BLaER1 treated with 17β-estradiol and CSF1 and Interleukin-3, amounts not matched to agents 10 nM and 100 nM (cell line): ENCODE measurements around the gene CD36.
A peak's percentile ranks its signal among the peaks of the same experiment; 100 is the strongest.

ENCODE experiments used
- H3K27ac ChIP-seq, 11 experiments: shearing (Covaris generic); formaldehyde crosslinking; 2 replicates each; pipeline ENCODE4 v1.8.1; 2022
- H3K27me3 ChIP-seq, 11 experiments: shearing (Covaris generic); formaldehyde crosslinking; 2 replicates each; pipeline ENCODE4 v1.8.1; 2022
- H3K36me3 ChIP-seq, 11 experiments: shearing (Covaris generic); formaldehyde crosslinking; 2 replicates each; pipeline ENCODE4 v1.8.1; 2022
- H3K4me1 ChIP-seq, 10 experiments: shearing (Covaris generic); formaldehyde crosslinking; 2 replicates each; pipeline ENCODE4 v1.8.1; 2022
- H3K4me2 ChIP-seq, 11 experiments: shearing (Covaris generic); formaldehyde crosslinking; 2 replicates each; pipeline ENCODE4 v1.8.1; 2022
- H3K4me3 ChIP-seq, 10 experiments: shearing (Covaris generic); formaldehyde crosslinking; 2 replicates each; pipeline ENCODE4 v1.8.1; 2022
- H3K9ac ChIP-seq, 11 experiments: shearing (Covaris generic); formaldehyde crosslinking; 2 replicates each; pipeline ENCODE4 v1.8.1; 2022
- H3K9me3 ChIP-seq, 11 experiments: shearing (Covaris generic); formaldehyde crosslinking; replicated peaks in 1 of 11; 2 replicates each; pipeline ENCODE4 v1.8.1; 2022
- H4K20me1 ChIP-seq, 11 experiments: shearing (Covaris generic); formaldehyde crosslinking; 2 replicates each; pipeline ENCODE4 v1.8.1; 2022
- Cebpa-rat ChIP-seq, 11 experiments: shearing (Covaris generic); IDR thresholded peaks; 2 replicates each; pipeline ENCODE4 v1.8.1; 2022

Gene CD36

GRCh38 chr7:80637911-80638765 lies at the start of gene CD36:
TSS of gene CD36 (plus strand) at chr7:80638642. CDS start at chr7:80646741, 8,099 bp downstream.
- TF ChIP-seq Cebpa-rat (IDR thresholded peaks at IDR 0.05): 0 out of 22 replicates have a peak, but pooled peaks of 1 of the 11 experiments have one; percentile 13
- H3K36me3 ChIP-seq: no peaks in the 10 kb centered on the region
- H3K4me2 ChIP-seq: peak within 1 kb of the TSS in 6 of 11 experiments; percentile 39 to 84 (median 72); a peak in 12 of 22 replicates
- H3K27me3 ChIP-seq: no peaks in the 10 kb centered on the region
- H3K9me3 ChIP-seq: peaks cover 0 to 24% (median 4%) of the 10 kb centered on the region in 11 experiments; a peak in 7 of 22 replicates
- peak within 1 kb of the TSS in 4 of 10 experiments; percentile 52 to 59 (median 56); a peak in 7 of 20 replicates for H3K4me3 ChIP-seq
- H3K27ac ChIP-seq: peak within 1 kb of the TSS in 8 of 11 experiments; percentile 13 to 87 (median 78); a peak in 13 of 22 replicates
- peaks cover 0 to 18% (median 0%) of the 10 kb centered on the region in 11 experiments; a peak in 2 of 22 replicates for H4K20me1 ChIP-seq
- peaks cover 0 to 78% (median 14%) of the 10 kb centered on the region in 10 experiments; a peak in 11 of 20 replicates for H3K4me1 ChIP-seq
- peak within 1 kb of the TSS in 6 of 11 experiments; percentile 15 to 78 (median 62); a peak in 11 of 22 replicates for H3K9ac ChIP-seq

- Histone ChIP-seq H3K9ac (peak overlapping the region in 1 of 11 experiments; percentile 1; a peak in 1 of 22 replicates), H3K9me3 (no peaks in the 10 kb centered on the region), H3K27ac (peak overlapping the region in 7 of 11 experiments; percentile 5 to 57 (median 49); a peak in 10 of 22 replicates), H4K20me1 (no peaks in the 10 kb centered on the region), H3K4me1 (peaks cover 13 to 39% (median 34%) of the 10 kb centered on the region in 10 experiments), H3K4me2 (peak overlapping the region; percentile 8 to 72 (median 57); a peak in 20 of 22 replicates), H3K36me3 (no peaks in the 10 kb centered on the region), H3K27me3 (no peaks in the 10 kb centered on the region), H3K4me3 (no peak overlapping the region)
- no peak for TF ChIP-seq Cebpa-rat (IDR thresholded peaks at IDR 0.05)
Measured at GRCh38 chr7:80589631-80590030, 48.8 kb upstream of the CD36 start.

- Histone ChIP-seq H3K27ac (peak overlapping the region in 4 of 11 experiments; percentile 1 to 41 (median 16); a peak in 5 of 22 replicates), H3K27me3 (no peaks in the 10 kb centered on the region), H3K4me2 (peak overlapping the region; percentile 16 to 73 (median 49); a peak in 15 of 22 replicates), H3K4me3 (no peak overlapping the region), H3K9ac (no peak overlapping the region), H3K36me3 (no peaks in the 10 kb centered on the region), H4K20me1 (no peaks in the 10 kb centered on the region), H3K9me3 (no peaks in the 10 kb centered on the region), H3K4me1 (peaks cover 13 to 36% (median 30%) of the 10 kb centered on the region in 10 experiments)
- no peak for TF ChIP-seq Cebpa-rat (IDR thresholded peaks at IDR 0.05)
Measured at GRCh38 chr7:80591654-80592053, 46.8 kb upstream of the CD36 start.

GRCh38 chr7:80593869-80594586 lies 44.4 kb upstream of the CD36 start:
- H3K9ac ChIP-seq: no peak overlapping the region
- no peaks in the 10 kb centered on the region for H4K20me1 ChIP-seq
- H3K4me3 ChIP-seq: no peak overlapping the region
- H3K4me1 ChIP-seq: peaks cover 5 to 29% (median 25%) of the 10 kb centered on the region in 10 experiments
- no peaks in the 10 kb centered on the region for H3K27me3 ChIP-seq
- H3K4me2 ChIP-seq: no peak overlapping the region
- no peak overlapping the region for H3K27ac ChIP-seq
- H3K36me3 ChIP-seq: no peaks in the 10 kb centered on the region
- H3K9me3 ChIP-seq: no peaks in the 10 kb centered on the region
- TF ChIP-seq Cebpa-rat (IDR thresholded peaks at IDR 0.05): no peak

- no peak for TF ChIP-seq Cebpa-rat (IDR thresholded peaks at IDR 0.05)
- Histone ChIP-seq H3K9ac (no peak overlapping the region), H3K4me1 (no peaks in the 10 kb centered on the region), H3K27me3 (no peaks in the 10 kb centered on the region), H3K4me2 (no peak overlapping the region), H3K9me3 (no peaks in the 10 kb centered on the region), H3K36me3 (no peaks in the 10 kb centered on the region), H3K27ac (no peak overlapping the region), H4K20me1 (no peaks in the 10 kb centered on the region), H3K4me3 (no peak overlapping the region)
Measured at GRCh38 chr7:80596933-80597517, 41.4 kb upstream of the CD36 start.

GRCh38 chr7:80597875-80598274 lies 40.6 kb upstream of the CD36 start:
- no peak overlapping the region for H3K4me2 ChIP-seq
- no peaks in the 10 kb centered on the region for H3K9me3 ChIP-seq
- no peak overlapping the region for H3K4me3 ChIP-seq
- no peak overlapping the region for H3K27ac ChIP-seq
- no peaks in the 10 kb centered on the region for H3K36me3 ChIP-seq
- no peaks in the 10 kb centered on the region for H3K4me1 ChIP-seq
- H3K9ac ChIP-seq: no peak overlapping the region
- no peaks in the 10 kb centered on the region for H3K27me3 ChIP-seq
- H4K20me1 ChIP-seq: no peaks in the 10 kb centered on the region
- TF ChIP-seq Cebpa-rat (IDR thresholded peaks at IDR 0.05): no peak

GRCh38 chr7:80600046-80600445 lies 38.4 kb upstream of the CD36 start:
- no peaks in the 10 kb centered on the region for H3K27me3 ChIP-seq
- no peak overlapping the region for H3K4me2 ChIP-seq
- H3K4me3 ChIP-seq: no peak overlapping the region
- H3K4me1 ChIP-seq: no peaks in the 10 kb centered on the region
- no peak overlapping the region for H3K27ac ChIP-seq
- no peak overlapping the region for H3K9ac ChIP-seq
- no peaks in the 10 kb centered on the region for H3K36me3 ChIP-seq
- no peaks in the 10 kb centered on the region for H3K9me3 ChIP-seq
- H4K20me1 ChIP-seq: no peaks in the 10 kb centered on the region
- no peak for TF ChIP-seq Cebpa-rat (IDR thresholded peaks at IDR 0.05)

- Histone ChIP-seq H3K27me3 (no peaks in the 10 kb centered on the region), H3K9ac (no peak overlapping the region), H3K4me1 (no peaks in the 10 kb centered on the region), H3K4me3 (no peak overlapping the region), H3K4me2 (no peak overlapping the region), H3K27ac (no peak overlapping the region), H4K20me1 (no peaks in the 10 kb centered on the region), H3K36me3 (no peaks in the 10 kb centered on the region), H3K9me3 (no peaks in the 10 kb centered on the region)
- TF ChIP-seq Cebpa-rat (IDR thresholded peaks at IDR 0.05): no peak
Measured at GRCh38 chr7:80601999-80602398, 36.4 kb upstream of the CD36 start.

GRCh38 chr7:80603940-80604339 lies 34.5 kb upstream of the CD36 start:
- Histone ChIP-seq H3K9ac (no peak overlapping the region), H3K4me3 (no peak overlapping the region), H3K4me1 (no peaks in the 10 kb centered on the region), H3K27me3 (no peaks in the 10 kb centered on the region), H3K27ac (no peak overlapping the region), H3K9me3 (no peaks in the 10 kb centered on the region), H3K4me2 (no peak overlapping the region), H4K20me1 (no peaks in the 10 kb centered on the region), H3K36me3 (no peaks in the 10 kb centered on the region)
- TF ChIP-seq Cebpa-rat (IDR thresholded peaks at IDR 0.05): no peak
